Thyroid gland (tissue), 4 donors: Measurements from ENCODE around the gene GPRC5D. TPM values are rescaled to one million over a fixed set of nuclear protein-coding genes. Genes with fewer than 3 reads are reported as not detected.

Experiments
- DNase-seq, 2 donors: peaks; one replicate each; pipeline ENCODE4 v3.0.0-alpha.2; 2019
- H3K27ac ChIP-seq, 3 donors: fragments of 200-600 bp; sonication (generic); 1 replicate in 2 of 3; 2 replicates in 1 of 3; pipeline ENCODE4 v1.5.1; 2016 to 2019; ENCODE audit warnings: mild to moderate bottlenecking in 1 of 3, moderate library complexity in 1 of 3
- H3K27me3 ChIP-seq: fragments of 200-600 bp; sonication (generic); one replicate; pipeline ENCODE4 v1.5.1; 2019
- H3K36me3 ChIP-seq, 2 donors: fragments of 200-600 bp; sonication (generic); one replicate each; pipeline ENCODE4 v1.5.1; 2016 to 2019
- H3K4me1 ChIP-seq, 2 donors: fragments of 200-600 bp; sonication (generic); one replicate each; pipeline ENCODE4 v1.5.1; 2017 to 2019
- H3K4me3 ChIP-seq, 3 donors: fragments of 200-600 bp; sonication (generic); replicated peaks in 1 of 3; 1 replicate in 2 of 3; 2 replicates in 1 of 3; pipeline ENCODE4 v1.5.1; 2016; ENCODE audit warnings: mild to moderate bottlenecking in 1 of 3
- H3K9me3 ChIP-seq: fragments of 200-600 bp; sonication (generic); one replicate; pipeline ENCODE4 v1.5.1; 2017
- POLR2A ChIP-seq, 2 donors: fragments of 450-650 bp; IDR thresholded peaks; one replicate each; pipeline ENCODE4 v1.6.1; 2017; ENCODE audit warnings: antibody characterized with exemption in 2 of 2, mild to moderate bottlenecking in 2 of 2, moderate library complexity in 1 of 2
- WGBS, 2 donors: methylation state at CpG; one replicate each; pipeline ENCODE4 v1.1.5; 2017; 5-methylcytosine and 5-hydroxymethylcytosine counted together
- intact Hi-C: fragments of 100-400 bp; cut with DNase I; formaldehyde crosslinking; loops from one replicate; pipeline ENCODE4 v1.15.1; 2023
- total RNA-seq, 4 donors: library from RNA; depleted of rRNA; stranded (reverse); fragments of >200 nt; gene quantifications; one replicate each; pipeline ENCODE4 v1.2.3, GENCODE V29; 2016
- TF ChIP-seq, protein P1 (sequence below), 6 experiments: fragments of 200-600 bp in 3 of 6; fragments of 450-650 bp in 3 of 6; sonication (generic) in 3 of 6; IDR thresholded peaks; one replicate each; pipeline ENCODE4 v1.5.1; 2016 to 2019; ENCODE audit warnings: antibody characterized with exemption in 6 of 6, mild to moderate bottlenecking in 2 of 6, inconsistent platforms in 1 of 6, moderate library complexity in 1 of 6

Gene GPRC5D
- total RNA-seq, 4 donors from 2014 or later, result not detected

DNA sequence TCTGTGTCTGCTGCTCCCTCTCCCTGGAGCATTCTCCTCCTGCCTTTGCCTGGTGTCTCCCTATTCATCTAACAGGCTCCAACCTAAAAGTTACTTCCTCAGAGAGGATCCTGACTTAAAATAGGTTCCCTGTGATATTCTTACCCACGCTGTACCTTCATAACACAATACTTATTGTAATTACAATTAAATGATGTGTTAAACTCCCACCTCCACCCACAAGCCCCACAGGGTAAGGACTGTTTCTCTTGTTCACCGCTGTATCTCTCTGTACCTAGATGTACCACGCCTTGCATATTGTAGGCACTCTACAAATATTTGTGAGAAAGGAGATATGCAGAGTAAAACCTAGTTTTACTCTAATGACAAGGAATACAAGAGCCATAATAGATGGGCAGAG is 43.1 kb upstream of the GPRC5D start:
- Histone ChIP-seq H3K9me3 (no peaks in the 10 kb centered on the region), H3K36me3 (no peaks in the 10 kb centered on the region), H3K27me3 (no peaks in the 10 kb centered on the region), H3K27ac (peak overlapping the region; percentile 83 to 96 (median 90)), H3K4me3 (no peak overlapping the region), H3K4me1 (peaks cover 53 to 77% of the 10 kb centered on the region in 2 donors)
- no peak for DNase-seq
- WGBS, 2 donors, result 94 to 97% methylated on average over 3 of the region's 3 CpGs
- intact Hi-C loops, result no loop called here
- no peak for TF ChIP-seq POLR2A (IDR thresholded peaks at IDR 0.05)
- TF ChIP-seq, protein P1, sequence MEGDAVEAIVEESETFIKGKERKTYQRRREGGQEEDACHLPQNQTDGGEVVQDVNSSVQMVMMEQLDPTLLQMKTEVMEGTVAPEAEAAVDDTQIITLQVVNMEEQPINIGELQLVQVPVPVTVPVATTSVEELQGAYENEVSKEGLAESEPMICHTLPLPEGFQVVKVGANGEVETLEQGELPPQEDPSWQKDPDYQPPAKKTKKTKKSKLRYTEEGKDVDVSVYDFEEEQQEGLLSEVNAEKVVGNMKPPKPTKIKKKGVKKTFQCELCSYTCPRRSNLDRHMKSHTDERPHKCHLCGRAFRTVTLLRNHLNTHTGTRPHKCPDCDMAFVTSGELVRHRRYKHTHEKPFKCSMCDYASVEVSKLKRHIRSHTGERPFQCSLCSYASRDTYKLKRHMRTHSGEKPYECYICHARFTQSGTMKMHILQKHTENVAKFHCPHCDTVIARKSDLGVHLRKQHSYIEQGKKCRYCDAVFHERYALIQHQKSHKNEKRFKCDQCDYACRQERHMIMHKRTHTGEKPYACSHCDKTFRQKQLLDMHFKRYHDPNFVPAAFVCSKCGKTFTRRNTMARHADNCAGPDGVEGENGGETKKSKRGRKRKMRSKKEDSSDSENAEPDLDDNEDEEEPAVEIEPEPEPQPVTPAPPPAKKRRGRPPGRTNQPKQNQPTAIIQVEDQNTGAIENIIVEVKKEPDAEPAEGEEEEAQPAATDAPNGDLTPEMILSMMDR (IDR thresholded peaks at IDR 0.05), result no peak

DNA sequence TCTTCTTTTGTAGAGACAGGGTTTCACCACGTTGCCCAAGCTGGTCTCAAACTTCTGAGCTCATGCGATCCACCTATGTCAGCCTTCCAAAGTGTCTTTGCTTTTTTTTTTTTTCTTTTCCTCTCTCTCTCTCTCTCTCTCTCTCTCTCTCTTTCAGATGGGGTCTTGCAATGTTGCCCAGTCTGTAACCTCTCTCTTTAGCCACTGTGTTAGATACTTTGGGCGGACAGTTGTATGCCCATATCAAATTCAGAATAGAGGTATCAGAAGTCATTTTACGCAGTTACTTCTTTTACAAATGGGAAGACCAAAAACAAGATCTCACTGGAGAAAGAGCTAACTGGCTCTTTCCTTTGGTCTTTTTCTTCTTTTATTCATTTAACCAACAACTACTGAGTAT is 41.4 kb upstream of the GPRC5D start:
- Histone ChIP-seq H3K9me3 (no peaks in the 10 kb centered on the region), H3K4me3 (no peak overlapping the region), H3K4me1 (peaks cover 49 to 80% of the 10 kb centered on the region in 2 donors), H3K27ac (peak overlapping the region; percentile 83 to 96 (median 90)), H3K36me3 (peaks cover 4 to 10% of the 10 kb centered on the region in 2 donors), H3K27me3 (no peaks in the 10 kb centered on the region)
- DNase-seq, result no peak
- whole genome bisulfite sequencing, 2 donors, result 96 to 98% methylated on average over 4 of the region's 4 CpGs
- intact Hi-C loops, result no loop called here
- TF ChIP-seq POLR2A (IDR thresholded peaks at IDR 0.05), result no peak
- TF ChIP-seq, protein P1 (IDR thresholded peaks at IDR 0.05), result no peak

DNA sequence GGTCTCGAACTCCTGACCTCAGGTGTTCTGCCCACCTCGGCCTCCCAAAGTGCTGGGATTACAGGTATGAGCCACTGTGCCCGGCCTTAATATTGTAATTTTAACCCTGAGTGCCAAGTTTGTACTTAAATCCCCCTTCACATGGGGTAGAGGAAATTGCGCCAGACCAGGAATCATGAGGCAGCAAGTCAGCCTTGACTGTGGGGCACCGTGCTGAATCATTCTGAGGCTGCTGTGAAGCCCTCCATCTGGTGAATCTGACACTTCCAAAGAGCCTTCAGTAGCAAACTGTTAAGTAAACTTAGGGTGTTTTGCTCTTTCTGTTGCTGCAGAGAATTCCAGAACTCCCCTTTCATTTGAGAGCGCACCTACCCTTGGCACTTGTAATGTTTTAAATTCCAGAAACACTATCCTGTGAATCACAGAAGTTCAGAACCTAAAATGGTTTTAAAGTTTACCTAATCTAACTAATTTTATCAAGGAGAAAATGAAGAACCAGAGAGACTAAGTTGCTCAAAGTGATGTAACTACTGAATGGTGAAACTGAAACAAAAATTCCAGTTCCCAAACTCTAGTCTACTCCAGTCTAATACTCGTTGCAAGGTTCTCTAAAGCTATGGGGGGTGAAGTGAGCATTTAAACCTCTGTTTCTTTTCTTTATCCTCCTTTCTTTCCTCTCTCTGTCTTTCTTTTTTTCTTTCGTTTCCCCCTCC is 40.6 kb upstream of the GPRC5D start:
- H3K27ac ChIP-seq, result peak overlapping the region; percentile 83 to 96 (median 90)
- intact Hi-C loops, result no loop called here
- WGBS, 2 donors, result 32 to 41% methylated on average over 8 of the region's 8 CpGs
- peaks cover 11 to 12% of the 10 kb centered on the region in 2 donors for H3K36me3 ChIP-seq
- TF ChIP-seq, protein P1 (IDR thresholded peaks at IDR 0.05), result no peak
- TF ChIP-seq POLR2A (IDR thresholded peaks at IDR 0.05), result peak in 1 of 2 donors; percentile 68
- H3K4me1 ChIP-seq, result peaks cover 42 to 72% of the 10 kb centered on the region in 2 donors
- peak; percentile 87 to 90 for DNase-seq
- H3K27me3 ChIP-seq, result no peaks in the 10 kb centered on the region
- H3K4me3 ChIP-seq, result no peak overlapping the region
- no peaks in the 10 kb centered on the region for H3K9me3 ChIP-seq

DNA sequence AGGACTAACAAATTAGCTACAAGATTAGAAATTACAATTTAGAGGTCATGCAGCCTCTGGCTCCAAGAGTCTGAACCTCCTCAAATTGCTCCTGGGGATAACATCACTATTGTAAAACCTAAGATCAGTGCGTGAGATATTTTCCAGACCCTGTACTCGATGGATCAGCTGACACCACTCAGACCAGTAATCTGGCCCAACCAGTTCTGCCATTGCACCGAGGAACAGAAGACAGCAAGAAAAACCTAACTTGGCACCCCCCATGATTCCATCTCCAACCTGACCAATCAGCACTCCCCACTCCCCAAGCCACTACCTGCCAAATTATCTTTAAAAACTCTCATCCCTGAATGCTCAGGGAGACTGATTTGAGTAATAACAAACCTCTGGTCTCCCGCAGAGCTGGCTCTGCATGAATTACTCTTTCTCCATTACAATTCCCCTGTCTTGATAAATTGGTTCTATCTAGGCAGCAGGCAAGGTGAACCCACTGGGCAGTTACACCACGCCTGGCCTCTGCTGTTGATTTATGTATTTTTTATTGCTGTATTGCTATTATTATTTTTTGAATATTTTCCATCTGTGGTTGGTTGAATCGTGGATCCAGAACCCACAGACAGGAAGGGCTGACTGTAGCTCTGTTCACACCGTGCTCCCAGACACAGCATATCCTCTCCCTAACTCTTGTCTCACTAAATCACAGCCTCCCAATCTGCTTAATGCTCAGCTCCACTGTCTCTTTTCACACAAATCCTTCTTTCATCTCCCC is 38.9 kb upstream of the GPRC5D start:
- WGBS, 2 donors, result 34 to 46% methylated on average over 5 to 7 of the region's 7 CpGs
- H3K27me3 ChIP-seq, result no peaks in the 10 kb centered on the region
- DNase-seq, result peak; percentile 87

More for the DNA sequence above, 38.9 kb upstream of the GPRC5D start:
- TF ChIP-seq, protein P1 (IDR thresholded peaks at IDR 0.05), result no peak
- TF ChIP-seq POLR2A (IDR thresholded peaks at IDR 0.05), result peak in 1 of 2 donors; percentile 50
- no peaks in the 10 kb centered on the region for H3K9me3 ChIP-seq
- peaks cover 28 to 61% of the 10 kb centered on the region in 2 donors for H3K4me1 ChIP-seq
- intact Hi-C loops, result no loop called here
- H3K4me3 ChIP-seq, result no peak overlapping the region
- peak overlapping the region; percentile 83 to 96 (median 90) for H3K27ac ChIP-seq
- H3K36me3 ChIP-seq, result peaks cover 25 to 28% of the 10 kb centered on the region in 2 donors
